Measurements from ENCODE around the gene PRDM15. TPM values are rescaled to one million over a fixed set of nuclear protein-coding genes. Genes with fewer than 3 reads are reported as not detected.

PRDM15 gene
- total RNA-seq, 2 donors from 2014 or later, result 6.7 to 18.1 TPM

GRCh38 chr21:41832596-41833496 is 46.3 kb downstream of the PRDM15 start:
- Histone ChIP-seq H3K27ac (no peak overlapping the region), H3K4me1 (replicated peaks) (no peaks in the 10 kb centered on the region), H3K9me3 (no peaks in the 10 kb centered on the region), H3K27me3 (replicated peaks; ENCODE audit: insufficient read depth) (no peaks in the 10 kb centered on the region), H3K4me3 (no peak overlapping the region), H3K36me3 (no peaks in the 10 kb centered on the region)
- 90% methylated on average over 17 of the region's 17 CpGs for WGBS
- no peak for DNase-seq (ENCODE audit: low spot score)
- intact Hi-C loops (cut with DNase I), result no loop called here
- TF ChIP-seq CTCF (IDR thresholded peaks at IDR 0.05) (no peak), POLR2AphosphoS5 (IDR thresholded peaks at IDR 0.05) (no peak), POLR2A (IDR thresholded peaks at IDR 0.05) (no peak)

DNA sequence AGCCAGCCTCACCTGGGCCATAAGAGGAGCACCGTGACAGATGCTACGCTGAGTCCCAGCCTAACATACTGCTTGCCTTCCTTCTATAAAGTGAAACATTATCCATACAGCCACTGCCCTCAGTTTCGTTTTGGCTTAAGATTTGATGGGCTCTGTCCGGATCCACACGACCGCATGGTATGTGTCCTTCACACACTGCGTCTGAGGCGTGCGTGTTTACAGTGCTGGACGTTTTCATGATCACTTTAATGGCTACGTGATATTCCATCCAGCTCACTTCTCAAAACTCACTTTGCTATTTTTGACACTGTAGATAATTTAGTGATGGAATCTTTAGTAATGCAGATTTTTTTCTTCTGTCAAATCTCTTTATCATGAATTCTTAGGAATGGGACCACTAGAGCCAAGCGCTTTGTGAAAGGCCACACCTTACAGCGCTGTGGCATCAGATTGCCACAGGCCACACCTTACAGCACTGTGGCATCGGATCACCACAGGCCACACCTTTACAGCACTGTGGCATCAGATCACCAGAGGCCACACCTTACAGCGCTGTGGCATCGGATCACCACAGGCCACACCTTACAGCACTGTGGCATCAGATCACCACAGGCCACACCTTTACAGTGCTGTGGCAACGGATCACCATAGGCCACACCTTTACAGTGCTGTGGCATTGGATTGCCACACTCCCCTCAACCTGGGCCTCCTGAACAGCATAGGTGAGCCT is 47.1 kb downstream of the PRDM15 start:
- TF ChIP-seq POLR2A (IDR thresholded peaks at IDR 0.05), result no peak
- no peak for TF ChIP-seq CTCF (IDR thresholded peaks at IDR 0.05)
- TF ChIP-seq POLR2AphosphoS5 (IDR thresholded peaks at IDR 0.05), result no peak
- intact Hi-C loops (cut with DNase I), result no loop called here
- no peaks in the 10 kb centered on the region for H3K27me3 ChIP-seq (replicated peaks; ENCODE audit: insufficient read depth)
- 88% methylated on average over 17 of the region's 17 CpGs for WGBS
- no peak overlapping the region for H3K4me3 ChIP-seq
- no peaks in the 10 kb centered on the region for H3K9me3 ChIP-seq
- no peaks in the 10 kb centered on the region for H3K4me1 ChIP-seq (replicated peaks)
- DNase-seq (ENCODE audit: low spot score), result no peak
- H3K36me3 ChIP-seq, result no peaks in the 10 kb centered on the region
- H3K27ac ChIP-seq, result no peak overlapping the region

- H3K4me1 ChIP-seq (replicated peaks), result no peaks in the 10 kb centered on the region
- DNase-seq (ENCODE audit: low spot score), result no peak
- H3K36me3 ChIP-seq, result no peaks in the 10 kb centered on the region
- H3K27ac ChIP-seq, result no peak overlapping the region
- 95% methylated on average over 6 of the region's 8 CpGs for WGBS
- intact Hi-C loops (cut with DNase I), result no loop called here
- H3K27me3 ChIP-seq (replicated peaks; ENCODE audit: insufficient read depth), result no peaks in the 10 kb centered on the region
- no peak overlapping the region for H3K4me3 ChIP-seq
- TF ChIP-seq CTCF (IDR thresholded peaks at IDR 0.05), result no peak
- no peak for TF ChIP-seq POLR2A (IDR thresholded peaks at IDR 0.05)
- TF ChIP-seq POLR2AphosphoS5 (IDR thresholded peaks at IDR 0.05), result no peak
- no peaks in the 10 kb centered on the region for H3K9me3 ChIP-seq
Observed at GRCh38 chr21:41831453-41831831, 47.7 kb downstream of the PRDM15 start.

DNA sequence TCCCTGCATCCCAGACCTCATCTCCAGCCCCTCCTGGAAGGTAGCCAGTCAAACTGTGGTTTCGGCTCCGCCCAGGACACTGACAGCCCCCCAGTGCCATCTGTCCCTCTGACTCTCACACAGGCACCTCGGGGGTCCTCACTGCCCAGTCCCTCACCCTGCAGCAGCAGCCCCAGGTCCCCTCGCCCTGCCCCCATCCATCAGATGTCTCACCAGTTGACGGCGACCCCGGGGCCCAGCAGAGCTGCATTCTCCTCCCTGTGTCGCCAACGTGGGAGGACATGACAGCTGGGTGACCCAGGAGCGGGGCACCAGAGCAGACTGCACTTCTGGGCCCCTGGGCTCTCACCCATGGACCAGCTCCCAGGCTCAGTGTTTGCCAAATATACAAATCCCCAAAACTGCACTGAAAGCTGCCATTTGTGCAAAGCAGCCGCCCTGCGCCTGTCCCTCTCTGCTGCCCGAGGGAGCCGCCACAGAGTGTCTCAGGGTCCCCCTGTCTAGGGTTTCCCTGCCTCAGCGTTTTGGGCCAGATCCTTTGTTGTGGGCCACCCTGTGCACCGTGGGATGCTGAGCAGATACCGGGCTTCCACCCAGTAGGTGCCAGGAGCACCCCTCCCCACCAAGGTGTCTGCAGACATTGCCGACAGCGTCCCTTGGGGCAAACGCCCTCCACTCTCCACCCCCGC is 48.2 kb downstream of the PRDM15 start:
- TF ChIP-seq POLR2A (IDR thresholded peaks at IDR 0.05), result no peak
- no peak for TF ChIP-seq POLR2AphosphoS5 (IDR thresholded peaks at IDR 0.05)
- no peak for TF ChIP-seq CTCF (IDR thresholded peaks at IDR 0.05)
- H3K36me3 ChIP-seq, result no peaks in the 10 kb centered on the region
- H3K27ac ChIP-seq, result no peak overlapping the region
- H3K4me1 ChIP-seq (replicated peaks), result no peaks in the 10 kb centered on the region
- H3K4me3 ChIP-seq, result no peak overlapping the region
- H3K9me3 ChIP-seq, result no peaks in the 10 kb centered on the region
- intact Hi-C loops (cut with DNase I), result no loop called here
- WGBS, result 88% methylated on average over 18 of the region's 21 CpGs
- H3K27me3 ChIP-seq (replicated peaks; ENCODE audit: insufficient read depth), result no peaks in the 10 kb centered on the region
- no peak for DNase-seq (ENCODE audit: low spot score)

All from prostate gland (tissue), 2 donors.